Colonic mucosa (tissue), 4 donors: Measurements from ENCODE around the gene ITFG2. TPM values are rescaled to one million over a fixed set of nuclear protein-coding genes. Genes with fewer than 3 reads are reported as not detected.
"Not testable (repeated sequence)": the region's sequence is repeated elsewhere in the genome, so short reads cannot be mapped to it uniquely, and the experiment has no call there.

Experiments used
- DNase-seq: peaks from one replicate; pipeline ENCODE4 v3.0.0-alpha.2; 2020
- H3K27ac ChIP-seq: fragments of 200-600 bp; one replicate; pipeline ENCODE4 v1.8.0; 2021
- H3K27me3 ChIP-seq: fragments of 200-600 bp; one replicate; pipeline ENCODE4 v1.8.0; 2021
- H3K36me3 ChIP-seq: fragments of 200-600 bp; one replicate; pipeline ENCODE4 v1.8.0; 2021
- H3K4me1 ChIP-seq: fragments of 200-600 bp; one replicate; pipeline ENCODE4 v1.8.0; 2021; ENCODE audit warnings: mild to moderate bottlenecking
- H3K4me3 ChIP-seq: fragments of 200-600 bp; one replicate; pipeline ENCODE4 v1.8.0; 2021
- H3K9ac ChIP-seq, 2 donors: one replicate each; pipeline ENCODE4 v1.7.0; 2013; ENCODE audit warnings: control low read depth in 2 of 2, low read depth in 2 of 2, low read length in 2 of 2
- H3K9me3 ChIP-seq: fragments of 200-600 bp; one replicate; pipeline ENCODE4 v1.8.0; 2021
- CTCF ChIP-seq: fragments of 200-600 bp; IDR thresholded peaks from one replicate; pipeline ENCODE4 v1.8.0; 2022; ENCODE audit warnings: antibody characterized with exemption, mild to moderate bottlenecking
- intact Hi-C: fragments of 100-400 bp; cut with DNase I; formaldehyde crosslinking; loops from one replicate; pipeline ENCODE4 v1.14.1; 2022
- total RNA-seq, 2 donors: library from RNA; stranded (reverse); fragmentation: NEBNext Ultra II Directional in 1 of 2; extraction: Animal tissue kit (Norgen Biotek cat#: 25700) in 1 of 2; gene quantifications; one replicate each; pipeline ENCODE4 v1.2.1, GENCODE V29; 2021
- donor health status: healthy.
- donor health status: DM: no; HTN: no; CAD: no.
- donor health status: DM: no; HTN: no; CAD: no.

ITFG2 gene
- total RNA-seq, 2 donors from 2014 or later = 19.4 to 34.8 TPM

- no peaks in the 10 kb centered on the region for H3K36me3 ChIP-seq
- no peak overlapping the region for H3K27ac ChIP-seq
- H3K9ac ChIP-seq = peak overlapping the region in 1 of 2 donors; percentile 53
- no peak for TF ChIP-seq CTCF
- no peaks in the 10 kb centered on the region for H3K9me3 ChIP-seq
- H3K4me3 ChIP-seq = no peak overlapping the region
- H3K27me3 ChIP-seq = no peaks in the 10 kb centered on the region
- DNase-seq = peak; percentile 88
- intact Hi-C loops = no loop called here
- no peaks in the 10 kb centered on the region for H3K4me1 ChIP-seq
Observed at GRCh38 chr12:2769866-2770533, 42.5 kb upstream of the ITFG2 start.

GRCh38 chr12:2770544-2770943 lies 41.9 kb upstream of the ITFG2 start:
- H3K27ac ChIP-seq, H3K4me3 ChIP-seq, H3K9ac ChIP-seq, DNase-seq, H3K9me3 ChIP-seq, intact Hi-C loops, H3K4me1 ChIP-seq, H3K36me3 ChIP-seq, H3K27me3 ChIP-seq: not testable (repeated sequence)

GRCh38 chr12:2772370-2772769 lies 40.1 kb upstream of the ITFG2 start:
- Histone ChIP-seq H3K36me3 (no peaks in the 10 kb centered on the region), H3K9ac (no peak overlapping the region), H3K27ac (no peak overlapping the region), H3K27me3 (no peaks in the 10 kb centered on the region), H3K4me3 (no peak overlapping the region), H3K4me1 (no peaks in the 10 kb centered on the region), H3K9me3 (no peaks in the 10 kb centered on the region)
- DNase-seq = no peak
- intact Hi-C loops = no loop called here
- TF ChIP-seq CTCF = no peak

GRCh38 chr12:2773199-2773875 lies 39.1 kb upstream of the ITFG2 start:
- Histone ChIP-seq H3K27me3 (no peaks in the 10 kb centered on the region), H3K27ac (no peak overlapping the region), H3K36me3 (no peaks in the 10 kb centered on the region), H3K4me1 (no peaks in the 10 kb centered on the region), H3K9ac (no peak overlapping the region), H3K4me3 (no peak overlapping the region), H3K9me3 (no peaks in the 10 kb centered on the region)
- intact Hi-C loops = no loop called here
- TF ChIP-seq CTCF = no peak
- DNase-seq = no peak

- no peak for TF ChIP-seq CTCF
- Histone ChIP-seq H3K9ac (no peak overlapping the region), H3K27ac (no peak overlapping the region), H3K9me3 (no peaks in the 10 kb centered on the region), H3K36me3 (no peaks in the 10 kb centered on the region), H3K4me3 (no peak overlapping the region), H3K4me1 (no peaks in the 10 kb centered on the region), H3K27me3 (no peaks in the 10 kb centered on the region)
- intact Hi-C loops = no loop called here
- no peak for DNase-seq
Observed at GRCh38 chr12:2775431-2775830, 37.0 kb upstream of the ITFG2 start.

- intact Hi-C loops = no loop called here
- Histone ChIP-seq H3K9me3 (no peaks in the 10 kb centered on the region), H3K36me3 (no peaks in the 10 kb centered on the region), H3K4me1 (no peaks in the 10 kb centered on the region), H3K9ac (no peak overlapping the region), H3K4me3 (no peak overlapping the region), H3K27ac (no peak overlapping the region), H3K27me3 (no peaks in the 10 kb centered on the region)
- DNase-seq = no peak
- TF ChIP-seq CTCF = no peak
Observed at GRCh38 chr12:2776129-2776806, 36.2 kb upstream of the ITFG2 start.
